Endothelial cell of umbilical vein (primary cell): Measurements from ENCODE around the gene ASB13.

Experiments
- CTCF ChIP-seq, 2 donors: IDR thresholded peaks; 1 replicate in 1 of 2; 2 replicates in 1 of 2; pipeline ENCODE4 v1.5.1; 2011; ENCODE audit warnings: low read length in 2 of 2, mild to moderate bottlenecking in 2 of 2, moderate library complexity in 2 of 2, control low read depth in 1 of 2, inconsistent platforms in 1 of 2, low read depth in 1 of 2; ENCODE audit not compliant: insufficient read depth in 1 of 2; ENCODE audit errors: extremely low read depth in 1 of 2
- EZH2 ChIP-seq: IDR thresholded peaks from 2 replicates; pipeline ENCODE4 v1.6.1; 2012; ENCODE audit warnings: borderline replicate concordance, low read depth, mild to moderate bottlenecking, moderate library complexity, low read length, inconsistent platforms; ENCODE audit not compliant: severe bottlenecking
- FOS ChIP-seq: IDR thresholded peaks from 2 replicates; pipeline ENCODE4 v1.6.1; 2011; ENCODE audit warnings: mild to moderate bottlenecking, low read length, moderate library complexity, borderline replicate concordance; ENCODE audit not compliant: insufficient read depth
- GATA2 ChIP-seq: IDR thresholded peaks from 2 replicates; pipeline ENCODE4 v1.7.0; 2011; ENCODE audit warnings: low read depth, mild to moderate bottlenecking, moderate library complexity, mixed read lengths, low read length; ENCODE audit not compliant: insufficient read length, insufficient read depth
- JUN ChIP-seq: IDR thresholded peaks from 2 replicates; pipeline ENCODE4 v1.6.1; 2011; ENCODE audit warnings: borderline replicate concordance, low read depth; ENCODE audit not compliant: insufficient read length, insufficient read depth
- MAX ChIP-seq: IDR thresholded peaks from 2 replicates; pipeline ENCODE4 v1.6.1; 2011; ENCODE audit not compliant: insufficient read depth, insufficient read length
- MYC ChIP-seq: IDR thresholded peaks from one replicate; pipeline ENCODE4 v1.6.1; 2011; ENCODE audit warnings: mild to moderate bottlenecking, low read depth, low read length
- POLR2A ChIP-seq: IDR thresholded peaks from 2 replicates; pipeline ENCODE4 v1.6.1; 2012; ENCODE audit warnings: low read depth, mild to moderate bottlenecking, control low read depth, low read length
- POLR2AphosphoS5 ChIP-seq: IDR thresholded peaks from 2 replicates; pipeline ENCODE4 v1.6.1; 2012; ENCODE audit warnings: low read depth, mild to moderate bottlenecking, control low read depth, low read length, moderate library complexity; ENCODE audit not compliant: insufficient read depth

- TF ChIP-seq CTCF (IDR thresholded peaks at IDR 0.05; ENCODE audit: extremely low read depth in 1 of 2, insufficient read depth in 1 of 2, low read depth in 1 of 2, low read length in 2 of 2) (no peak), POLR2A (no peak), POLR2AphosphoS5 (no peak), FOS (no peak), MYC (no peak), GATA2 (no peak), EZH2 (no peak), JUN (no peak), MAX (no peak)
These were observed 12.1 kb upstream of the ASB13 start for GRCh38 chr10:5678397-5679036.
